Fibroblast of skin of back (primary cell): Measurements from ENCODE around the gene NID1.
A peak's percentile ranks its signal among the peaks of the same experiment; 100 is the strongest.

Experiments
- DNase-seq: peaks from one replicate; pipeline ENCODE4 v3.0.0-alpha.2; 2013

The NID1 gene

GRCh38 chr1:235954306-235955283 is 110.3 kb downstream of the NID1 start:
- DNase-seq, result peak; percentile 67

DNA sequence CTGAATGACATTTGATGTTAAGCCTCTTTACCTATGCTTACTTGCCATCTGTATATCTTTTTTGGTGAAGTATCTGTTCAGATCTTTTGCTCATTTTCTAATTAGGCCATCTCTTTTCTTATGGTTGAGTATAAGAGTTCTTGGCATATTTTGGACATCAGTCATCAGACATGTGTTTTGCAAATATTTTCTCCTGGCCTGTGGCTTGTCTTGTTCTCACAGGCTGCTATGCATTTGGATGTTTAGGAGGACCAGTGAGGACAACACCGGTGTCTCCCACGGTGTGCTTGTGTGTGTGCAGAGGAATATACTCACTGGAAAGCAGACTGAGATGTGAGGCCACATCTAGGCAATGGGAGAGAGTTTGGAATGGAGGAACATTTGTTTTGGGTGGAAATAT is 111.1 kb downstream of the NID1 start:
- peak; percentile 94 for DNase-seq

- no peak for DNase-seq
These were observed 111.8 kb downstream of the NID1 start for GRCh38 chr1:235952950-235953615.

DNA sequence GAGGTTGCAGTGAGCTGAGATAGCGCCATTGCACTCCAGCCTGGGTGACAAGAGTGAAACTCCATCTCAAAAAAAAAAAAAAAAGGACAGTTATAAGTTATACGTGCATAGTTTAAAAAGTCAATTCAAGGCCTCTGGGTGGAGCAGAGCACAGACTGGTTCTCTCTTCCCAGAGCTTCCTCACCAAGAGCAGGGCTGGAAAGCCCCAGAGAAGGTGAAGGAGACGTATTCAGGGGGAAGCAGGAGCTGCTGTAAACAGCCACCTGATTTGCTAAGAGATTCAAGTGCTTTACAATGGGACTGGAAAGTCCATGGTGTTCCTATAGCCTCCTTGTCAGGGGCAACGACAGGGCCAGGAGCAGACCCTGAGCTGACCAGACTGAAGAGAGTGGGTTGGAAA is 113.2 kb downstream of the NID1 start:
- no peak for DNase-seq

DNA sequence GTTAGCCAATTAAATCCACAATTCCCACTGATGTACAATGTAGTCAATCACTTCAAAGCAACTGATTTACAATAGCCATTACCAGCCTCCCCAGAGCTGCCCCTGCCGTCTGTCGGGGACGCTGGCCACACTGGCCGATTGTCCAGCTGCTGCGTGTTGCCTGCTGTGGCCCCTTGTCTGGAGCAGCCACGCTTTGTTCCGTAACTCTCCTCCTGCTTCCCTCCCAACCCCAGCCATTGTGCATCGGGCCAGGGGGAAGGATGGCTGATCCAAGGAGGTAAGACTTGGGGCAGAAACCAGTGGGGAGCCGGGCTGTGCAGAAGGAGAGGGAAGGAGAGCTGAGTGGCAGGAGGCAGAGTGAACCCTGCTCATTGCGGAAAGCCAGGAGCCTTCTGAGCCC is 114.6 kb downstream of the NID1 start:
- no peak for DNase-seq

GRCh38 chr1:235948774-235949427 is 116.0 kb downstream of the NID1 start:
- no peak for DNase-seq

DNA sequence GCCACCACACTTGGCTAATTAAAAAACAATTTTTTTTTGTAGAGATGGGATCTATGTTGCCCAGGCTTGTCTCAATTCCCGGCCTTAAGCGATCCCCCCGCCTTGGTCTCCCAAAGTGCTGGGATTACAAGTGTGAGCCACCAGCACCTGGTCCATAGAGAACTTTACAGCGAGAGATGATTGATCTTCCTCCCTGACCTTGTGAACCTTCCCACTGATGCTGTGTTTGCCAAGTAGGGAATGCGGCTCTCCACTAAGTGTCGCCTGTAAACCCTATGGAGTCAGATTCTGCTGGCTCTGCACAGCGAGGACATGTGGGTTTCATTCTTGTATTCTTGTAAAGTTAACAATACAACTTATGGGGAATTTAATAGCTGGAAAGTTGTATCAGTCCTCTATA is 116.9 kb downstream of the NID1 start:
- DNase-seq, result no peak

GRCh38 chr1:235946571-235946981 is 118.3 kb downstream of the NID1 start:
- DNase-seq, result peak; percentile 84

DNA sequence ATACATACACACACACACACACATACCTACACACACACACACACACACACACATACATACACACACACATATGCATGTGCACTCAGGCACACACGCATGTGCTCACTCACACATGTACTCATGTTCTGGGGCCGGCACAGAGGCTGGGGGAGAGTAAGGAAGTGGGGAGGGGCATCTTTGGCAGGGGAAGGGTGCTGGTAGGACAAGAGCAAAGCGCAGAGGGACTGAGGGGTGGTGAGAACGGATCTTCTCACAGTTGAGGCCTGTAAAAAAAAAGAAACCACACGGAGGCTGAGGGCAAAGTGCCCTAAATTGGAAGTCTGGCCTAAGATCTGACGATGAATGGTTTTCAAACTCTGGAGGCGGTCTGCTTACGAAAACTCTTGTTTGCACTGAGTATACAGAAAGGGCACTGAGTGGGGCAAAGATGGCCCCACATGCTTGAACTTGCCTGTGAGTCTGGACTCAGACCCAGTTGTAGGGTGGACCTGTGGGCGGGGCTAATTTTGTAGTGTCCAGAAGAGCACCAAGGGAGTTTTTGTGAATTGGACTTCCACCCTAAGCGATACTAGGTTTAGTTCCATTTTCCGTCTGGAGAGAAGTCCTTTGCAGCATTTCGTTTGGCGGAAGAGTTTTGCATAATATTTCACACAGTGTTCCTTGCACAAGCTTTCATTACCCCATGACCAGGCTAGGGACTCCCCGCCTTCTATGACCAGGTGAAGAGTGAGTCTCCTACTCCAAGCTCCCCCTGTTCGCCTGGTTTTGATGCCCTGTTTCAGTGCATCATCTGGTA is 118.9 kb downstream of the NID1 start:
- no peak for DNase-seq

GRCh38 chr1:235943581-235944114 is 121.2 kb downstream of the NID1 start:
- peak; percentile 95 for DNase-seq

DNA sequence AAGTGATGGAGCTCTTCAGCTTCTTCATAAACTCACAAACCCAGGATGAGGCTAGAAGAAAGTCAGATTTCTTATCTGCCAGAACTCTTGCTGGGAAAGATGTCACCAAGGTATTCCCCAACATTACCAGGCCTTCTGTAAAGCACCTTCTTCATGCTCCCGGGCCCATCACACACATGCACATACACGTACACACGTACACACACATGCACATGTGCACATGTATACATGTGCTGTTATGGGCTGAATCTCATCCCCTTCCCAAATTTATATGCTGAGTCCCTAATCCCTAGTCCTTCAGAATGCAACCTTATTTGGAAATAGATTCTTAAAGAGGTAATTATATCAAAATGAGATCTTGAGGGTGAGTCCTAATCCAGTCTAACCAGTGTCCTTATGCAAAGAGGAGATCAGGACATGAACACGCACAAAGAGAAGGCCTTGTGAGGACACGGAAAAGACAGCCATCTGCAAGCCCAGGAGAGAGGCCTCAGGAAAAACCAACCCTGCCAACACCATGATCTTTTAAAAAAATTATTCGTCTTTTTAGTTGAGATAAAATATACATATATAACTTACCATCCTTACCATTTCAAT is 121.8 kb downstream of the NID1 start:
- DNase-seq, result no peak

GRCh38 chr1:235942625-235942934 is 122.3 kb downstream of the NID1 start:
- no peak for DNase-seq

DNA sequence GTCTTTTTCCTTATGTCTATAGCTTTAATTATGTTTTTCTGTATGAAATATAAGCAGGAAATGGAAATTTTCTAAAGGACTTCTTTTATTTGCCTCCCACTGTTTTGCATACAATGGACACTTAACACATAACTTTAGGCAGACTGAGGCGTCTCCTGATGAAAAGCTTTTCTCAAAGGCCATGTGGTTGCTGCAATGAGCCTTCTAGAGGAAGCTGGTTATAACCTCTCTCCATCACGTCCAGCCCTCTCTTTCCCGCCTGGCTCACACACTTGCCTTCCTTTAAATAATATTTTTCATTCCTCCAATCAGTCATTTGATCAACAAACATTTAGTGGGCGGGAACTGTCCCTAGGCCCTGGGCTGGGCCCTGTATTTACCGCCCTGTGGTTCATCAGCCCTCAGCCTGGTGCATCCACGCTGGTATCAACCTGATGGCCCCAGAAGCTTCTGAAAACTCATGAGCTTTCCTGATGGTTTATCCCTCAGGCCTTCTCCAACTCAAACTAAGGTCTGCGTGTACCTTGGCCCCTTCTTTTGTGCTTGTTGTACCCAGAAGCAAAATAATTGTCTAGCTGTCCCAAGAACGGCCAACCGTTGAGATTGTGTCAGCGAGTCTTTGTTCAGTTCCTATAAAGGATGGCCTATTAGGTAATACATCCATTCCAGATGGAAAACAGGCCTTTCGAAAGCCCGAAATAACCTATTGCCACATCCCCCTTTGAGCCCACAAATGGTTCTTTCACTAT is 122.8 kb downstream of the NID1 start:
- no peak for DNase-seq

DNA sequence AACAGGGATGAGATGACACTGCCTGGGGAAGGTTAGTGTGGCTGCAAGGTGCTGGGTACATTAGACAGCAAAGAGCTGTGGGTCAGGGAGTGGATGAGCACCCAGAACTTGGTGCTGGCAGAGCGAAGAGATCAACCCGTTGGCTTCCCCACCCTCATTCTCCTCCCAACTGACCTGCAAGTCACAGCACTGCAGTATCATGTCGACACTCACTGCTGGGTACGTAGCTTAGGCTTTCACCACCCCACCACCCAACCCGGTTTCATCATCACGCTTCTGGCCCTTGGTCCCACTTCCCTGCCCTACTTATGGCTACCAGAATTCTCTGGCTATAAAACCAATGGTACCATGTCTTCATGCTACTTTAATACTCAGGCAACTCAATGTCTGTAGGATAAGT is 124.6 kb downstream of the NID1 start:
- DNase-seq, result no peak

GRCh38 chr1:235939480-235939775 is 125.5 kb downstream of the NID1 start:
- DNase-seq, result peak; percentile 50

GRCh38 chr1:235938709-235939479 is 126.0 kb downstream of the NID1 start:
- no peak for DNase-seq

GRCh38 chr1:235937123-235937522 is 127.8 kb downstream of the NID1 start:
- DNase-seq, result no peak

- DNase-seq, result no peak
These were observed 129.4 kb downstream of the NID1 start for GRCh38 chr1:235935235-235936225.

DNA sequence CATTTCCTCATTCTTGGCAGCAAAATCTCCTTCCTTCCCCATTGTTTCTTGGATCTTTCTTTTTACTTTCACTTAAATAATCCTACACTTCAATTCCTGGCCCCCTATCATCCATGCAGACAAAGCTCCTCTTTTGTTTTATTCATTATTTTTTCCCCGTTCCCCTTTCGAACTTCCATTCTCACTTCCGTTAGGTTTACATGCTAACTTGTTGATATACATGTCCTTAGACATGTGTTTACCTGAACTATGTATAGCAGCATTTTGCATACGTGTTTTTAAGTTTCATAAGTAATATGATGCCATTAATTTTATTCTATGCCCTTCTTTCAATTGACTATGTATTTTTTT is 131.1 kb downstream of the NID1 start:
- no peak for DNase-seq
